Liver (tissue), 9 donors: ENCODE measurements around the gene GRM2. TPM values are rescaled to one million over a fixed set of nuclear protein-coding genes. Genes with fewer than 3 reads are reported as not detected.

ENCODE experiments used
- DNase-seq: peaks from one replicate; pipeline ENCODE4 v3.0.0-alpha.2; 2017; ENCODE audit warnings: low spot score
- H3K27ac ChIP-seq, 2 donors: one replicate each; pipeline ENCODE4 v1.7.0; 2013; ENCODE audit warnings: inconsistent platforms in 2 of 2, low read length in 2 of 2, control low read depth in 1 of 2, low read depth in 1 of 2, mild to moderate bottlenecking in 1 of 2
- H3K27me3 ChIP-seq, 4 donors: one replicate each; pipeline versions ENCODE4 v1.6.1 to v1.7.0; 2013; ENCODE audit warnings: low read length in 3 of 4, inconsistent platforms in 1 of 4, mild to moderate bottlenecking in 1 of 4, moderate library complexity in 1 of 4; ENCODE audit not compliant: control insufficient read depth in 4 of 4, insufficient read depth in 4 of 4
- H3K36me3 ChIP-seq, 4 donors: one replicate each; pipeline versions ENCODE4 v1.6.1 to v1.7.0; 2013; ENCODE audit warnings: low read length in 3 of 4, mild to moderate bottlenecking in 3 of 4, low read depth in 1 of 4, moderate library complexity in 1 of 4; ENCODE audit not compliant: control insufficient read depth in 4 of 4, insufficient read depth in 3 of 4
- H3K4me1 ChIP-seq, 4 donors: one replicate each; pipeline versions ENCODE4 v1.6.1 to v1.7.0; 2013; ENCODE audit warnings: low read length in 3 of 4, mild to moderate bottlenecking in 3 of 4, moderate library complexity in 1 of 4; ENCODE audit not compliant: control insufficient read depth in 4 of 4, insufficient read depth in 4 of 4
- H3K4me3 ChIP-seq, 3 donors: one replicate each; pipeline versions ENCODE4 v1.6.1 to v1.7.0; 2013; ENCODE audit warnings: low read length in 3 of 3, control low read depth in 1 of 3, low read depth in 1 of 3, mild to moderate bottlenecking in 1 of 3
- H3K9ac ChIP-seq, 2 donors: one replicate each; pipeline ENCODE4 v1.7.0; 2013; ENCODE audit warnings: low read length in 2 of 2, mild to moderate bottlenecking in 2 of 2, moderate library complexity in 2 of 2, control low read depth in 1 of 2, low read depth in 1 of 2
- H3K9me3 ChIP-seq, 4 donors: one replicate each; pipeline versions ENCODE4 v1.6.1 to v1.7.0; 2013; ENCODE audit warnings: low read length in 3 of 4; ENCODE audit not compliant: control insufficient read depth in 4 of 4
- CTCF ChIP-seq: fragments of 150-350 bp; IDR thresholded peaks from 2 replicates; pipeline ENCODE4 v1.5.1; 2017; ENCODE audit warnings: improper control_type of control experiment, low read depth, low read length; ENCODE audit not compliant: missing input control
- FOXA1 ChIP-seq: IDR thresholded peaks from 2 replicates; pipeline ENCODE4 v1.6.1; 2016; ENCODE audit warnings: antibody characterized with exemption
- FOXA2 ChIP-seq: IDR thresholded peaks from 2 replicates; pipeline ENCODE4 v1.6.1; 2016; ENCODE audit warnings: antibody characterized with exemption
- HNF4A ChIP-seq, 2 donors: conservative IDR thresholded peaks; 2 replicates each; pipeline ENCODE4 v1.6.1; 2016; ENCODE audit warnings: antibody characterized with exemption in 2 of 2, mild to moderate bottlenecking in 2 of 2
- HNF4G ChIP-seq: IDR thresholded peaks from 2 replicates; pipeline ENCODE4 v1.6.1; 2016; ENCODE audit warnings: antibody characterized with exemption
- JUND ChIP-seq, 2 donors: IDR thresholded peaks; 2 replicates each; pipeline ENCODE4 v1.6.1; 2016; ENCODE audit warnings: antibody characterized with exemption in 2 of 2
- NR2F2 ChIP-seq: IDR thresholded peaks from 2 replicates; pipeline ENCODE4 v1.6.1; 2016; ENCODE audit warnings: antibody characterized with exemption
- REST ChIP-seq: IDR thresholded peaks from 2 replicates; pipeline ENCODE4 v1.6.1; 2016; ENCODE audit warnings: antibody characterized with exemption, mild to moderate bottlenecking
- RXRA ChIP-seq, 2 donors: IDR thresholded peaks; 2 replicates each; pipeline ENCODE4 v1.6.1; 2017 to 2018; ENCODE audit warnings: antibody characterized with exemption in 2 of 2, mild to moderate bottlenecking in 1 of 2
- SP1 ChIP-seq: IDR thresholded peaks from 2 replicates; pipeline ENCODE4 v1.6.1; 2018; ENCODE audit warnings: antibody characterized with exemption, mild to moderate bottlenecking
- TAF1 ChIP-seq: conservative IDR thresholded peaks from 2 replicates; pipeline ENCODE4 v1.6.1; 2016; ENCODE audit warnings: antibody characterized with exemption, mild to moderate bottlenecking
- YY1 ChIP-seq: IDR thresholded peaks from 2 replicates; pipeline ENCODE4 v1.6.1; 2016; ENCODE audit warnings: antibody characterized with exemption, mild to moderate bottlenecking
- WGBS: extraction: QIAGEN DNeasy Blood & Tissue Kit; methylation state at CpG from one replicate; pipeline ENCODE4 v1.1.7; 2013; 5-methylcytosine and 5-hydroxymethylcytosine counted together
- polyA plus RNA-seq, 2 donors: library from polyadenylated mRNA; stranded (reverse) in 1 of 2; unstranded in 1 of 2; fragments of 200-250 nt in 1 of 2; fragments of >200 nt in 1 of 2; fragmentation: Nextera tagmentation in 1 of 2; extraction: Ambion mirVana in 1 of 2; gene quantifications; one replicate each; pipeline versions ENCODE4 v1.2.1 to v1.2.3, GENCODE V29; 2013 to 2015
- total RNA-seq, 2 donors: library from RNA; depleted of rRNA; stranded (reverse); fragments of >200 nt; gene quantifications; one replicate each; pipeline ENCODE4 v1.2.3, GENCODE V29; 2014
- TF ChIP-seq, protein P1 (sequence below): IDR thresholded peaks from 2 replicates; pipeline ENCODE4 v1.6.1; 2016; ENCODE audit warnings: antibody characterized with exemption
- TF ChIP-seq, protein P2 (sequence below): IDR thresholded peaks from 2 replicates; pipeline ENCODE4 v1.6.1; 2016; ENCODE audit warnings: antibody characterized with exemption
- TF ChIP-seq, protein P3 (sequence below): IDR thresholded peaks from 2 replicates; pipeline ENCODE4 v1.6.1; 2016; ENCODE audit warnings: antibody characterized with exemption
- donor health status: healthy.
- donor health status: healthy.
- donor health status: healthy.
- donor health status: healthy.
- donor health status: healthy.

The GRM2 gene
- total and polyA plus RNA-seq, 4 donors, result 0.02 to 0.08 TPM; not detected in 2

GRCh38 chr3:51657234-51657633 is 49.6 kb upstream of the GRM2 start (continued):
- TF ChIP-seq, protein P1, sequence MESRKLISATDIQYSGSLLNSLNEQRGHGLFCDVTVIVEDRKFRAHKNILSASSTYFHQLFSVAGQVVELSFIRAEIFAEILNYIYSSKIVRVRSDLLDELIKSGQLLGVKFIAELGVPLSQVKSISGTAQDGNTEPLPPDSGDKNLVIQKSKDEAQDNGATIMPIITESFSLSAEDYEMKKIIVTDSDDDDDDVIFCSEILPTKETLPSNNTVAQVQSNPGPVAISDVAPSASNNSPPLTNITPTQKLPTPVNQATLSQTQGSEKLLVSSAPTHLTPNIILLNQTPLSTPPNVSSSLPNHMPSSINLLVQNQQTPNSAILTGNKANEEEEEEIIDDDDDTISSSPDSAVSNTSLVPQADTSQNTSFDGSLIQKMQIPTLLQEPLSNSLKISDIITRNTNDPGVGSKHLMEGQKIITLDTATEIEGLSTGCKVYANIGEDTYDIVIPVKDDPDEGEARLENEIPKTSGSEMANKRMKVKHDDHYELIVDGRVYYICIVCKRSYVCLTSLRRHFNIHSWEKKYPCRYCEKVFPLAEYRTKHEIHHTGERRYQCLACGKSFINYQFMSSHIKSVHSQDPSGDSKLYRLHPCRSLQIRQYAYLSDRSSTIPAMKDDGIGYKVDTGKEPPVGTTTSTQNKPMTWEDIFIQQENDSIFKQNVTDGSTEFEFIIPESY, result peak; percentile 25
- TF ChIP-seq TAF1, result no peak
- TF ChIP-seq, protein P2, sequence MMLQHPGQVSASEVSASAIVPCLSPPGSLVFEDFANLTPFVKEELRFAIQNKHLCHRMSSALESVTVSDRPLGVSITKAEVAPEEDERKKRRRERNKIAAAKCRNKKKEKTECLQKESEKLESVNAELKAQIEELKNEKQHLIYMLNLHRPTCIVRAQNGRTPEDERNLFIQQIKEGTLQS, result no peak

GRCh38 chr3:51659942-51660341 is 46.9 kb upstream of the GRM2 start:
- peaks cover 2 to 27% (median 18%) of the 10 kb centered on the region in 4 donors for H3K4me1 ChIP-seq
- TF ChIP-seq YY1 (peak; percentile 77), NR2F2 (no peak), RXRA (IDR thresholded peaks at IDR 0.05) (no peak), HNF4A (conservative IDR thresholded peaks at IDR 0.05) (no peak), TAF1 (no peak)
- no peaks in the 10 kb centered on the region for H3K9me3 ChIP-seq
- WGBS, result 75% methylated on average over 9 of the region's 9 CpGs
- peaks cover 7 to 52% (median 33%) of the 10 kb centered on the region in 4 donors for H3K36me3 ChIP-seq
- H3K27ac ChIP-seq, result peak overlapping the region in 1 of 2 donors; percentile 29
- H3K4me3 ChIP-seq, result no peak overlapping the region
- no peaks in the 10 kb centered on the region for H3K27me3 ChIP-seq
- DNase-seq, result no peak
- H3K9ac ChIP-seq, result no peak overlapping the region

- peaks cover 7 to 49% (median 29%) of the 10 kb centered on the region in 4 donors for H3K36me3 ChIP-seq
- no peak overlapping the region for H3K27ac ChIP-seq
- no peak overlapping the region for H3K4me3 ChIP-seq
- 96% methylated on average over 14 of the region's 14 CpGs for WGBS
- no peak overlapping the region for H3K9ac ChIP-seq
- H3K27me3 ChIP-seq, result no peaks in the 10 kb centered on the region
- peaks cover 0 to 17% (median 9%) of the 10 kb centered on the region in 4 donors for H3K4me1 ChIP-seq
- TF ChIP-seq, protein P1, result no peak
- TF ChIP-seq RXRA (IDR thresholded peaks at IDR 0.05), result no peak
- no peak for TF ChIP-seq NR2F2
- no peak for TF ChIP-seq REST
- TF ChIP-seq, protein P2, result no peak
- no peak for TF ChIP-seq FOXA1
- no peak for TF ChIP-seq YY1
- no peak for TF ChIP-seq JUND (IDR thresholded peaks at IDR 0.05)
- no peak for TF ChIP-seq FOXA2
- TF ChIP-seq HNF4G, result no peak
- TF ChIP-seq, protein P3, sequence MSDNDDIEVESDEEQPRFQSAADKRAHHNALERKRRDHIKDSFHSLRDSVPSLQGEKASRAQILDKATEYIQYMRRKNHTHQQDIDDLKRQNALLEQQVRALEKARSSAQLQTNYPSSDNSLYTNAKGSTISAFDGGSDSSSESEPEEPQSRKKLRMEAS, result no peak
- TF ChIP-seq TAF1, result no peak
- no peak for TF ChIP-seq SP1
- no peak for TF ChIP-seq CTCF
- DNase-seq, result no peak
- H3K9me3 ChIP-seq, result no peaks in the 10 kb centered on the region
Observed at GRCh38 chr3:51662456-51662855, 44.4 kb upstream of the GRM2 start.
